SK-N-SH (cell line): Measurements from ENCODE around the gene CEP131. TPM values are rescaled to one million over a fixed set of nuclear protein-coding genes. Genes with fewer than 3 reads are reported as not detected.

Source experiments
- CTCF ChIA-PET: fragments of 300-600, 350-600 bp; formaldehyde crosslinking; extraction: SDS; loops from one replicate; lab custom pipeline; 2021; lab: Yijun Ruan, JAX
- POLR2A ChIA-PET: fragments of 350-600 bp; sonication (Branson Sonifier 250); formaldehyde crosslinking; extraction: SDS; loops from one replicate; lab custom pipeline; 2020; ENCODE audit warnings: antibody characterized with exemption, inconsistent platforms; lab: Yijun Ruan, JAX
- DNase-seq: peaks from one replicate; pipeline ENCODE4 v3.0.0; 2012
- H2AFZ ChIP-seq: fragments of 200-600 bp; sonication (generic); 2 replicates; pipeline ENCODE4 v1.8.1; 2016; ENCODE audit warnings: antibody characterized with exemption, mild to moderate bottlenecking, low read depth
- H3F3A ChIP-seq: fragments of 200-600 bp; sonication (generic); replicated peaks from 2 replicates; pipeline ENCODE3; 2016; ENCODE audit warnings: antibody characterized with exemption, mild to moderate bottlenecking; ENCODE audit not compliant: insufficient read depth
- H3K27ac ChIP-seq, 2 experiments: fragments of 200-500 bp in 1 of 2; fragments of 200-600 bp in 1 of 2; sonication (Bioruptor generic) in 1 of 2; sonication (generic), shearing (Covaris generic) in 1 of 2; 2 replicates each; pipeline versions ENCODE4 v1.5.1 to v1.6.1; 2014 to 2016; ENCODE audit warnings: low read depth in 2 of 2, inconsistent platforms in 1 of 2, low read length in 1 of 2, mild to moderate bottlenecking in 1 of 2, mixed read lengths in 1 of 2
- H3K27me3 ChIP-seq: fragments of 200-600 bp; sonication (generic), shearing (Covaris generic); 2 replicates; pipeline ENCODE4 v1.6.1; 2016; ENCODE audit warnings: mixed run types; ENCODE audit not compliant: insufficient read depth
- H3K36me3 ChIP-seq, 2 experiments: fragments of 200-500 bp in 1 of 2; fragments of 200-600 bp in 1 of 2; sonication (Bioruptor generic) in 1 of 2; sonication (generic) in 1 of 2; replicated peaks in 1 of 2; 2 replicates each; pipeline versions ENCODE3 to v1.5.1; 2014 to 2016; ENCODE audit warnings: low read length in 1 of 2, mild to moderate bottlenecking in 1 of 2; ENCODE audit not compliant: insufficient read depth in 2 of 2, control insufficient read depth in 1 of 2
- H3K4me1 ChIP-seq, 2 experiments: fragments of 200-500 bp in 1 of 2; fragments of 200-600 bp in 1 of 2; sonication (Bioruptor generic) in 1 of 2; sonication (generic), shearing (Covaris generic) in 1 of 2; 2 replicates each; pipeline versions ENCODE4 v1.5.1 to v1.6.1; 2014 to 2016; ENCODE audit warnings: low read depth in 1 of 2, low read length in 1 of 2, mixed run types in 1 of 2; ENCODE audit not compliant: insufficient read depth in 2 of 2, control insufficient read depth in 1 of 2
- H3K4me2 ChIP-seq: fragments of 200-600 bp; sonication (generic), shearing (Covaris generic); 2 replicates; pipeline ENCODE4 v1.6.1; 2017; ENCODE audit warnings: mixed run types
- H3K4me3 ChIP-seq, 2 experiments: fragments of 200-500 bp in 1 of 2; fragments of 200-600 bp in 1 of 2; sonication (Bioruptor generic) in 1 of 2; sonication (generic), shearing (Covaris generic) in 1 of 2; 2 replicates each; pipeline versions ENCODE4 v1.5.1 to v1.8.1; 2014 to 2016; ENCODE audit warnings: low read depth in 2 of 2, inconsistent platforms in 1 of 2, low read length in 1 of 2, mild to moderate bottlenecking in 1 of 2, mixed read lengths in 1 of 2, moderate library complexity in 1 of 2
- H3K79me2 ChIP-seq: fragments of 200-600 bp; sonication (generic); 2 replicates; pipeline ENCODE4 v1.8.1; 2017; ENCODE audit warnings: mild to moderate bottlenecking; ENCODE audit not compliant: insufficient read depth
- H3K9ac ChIP-seq: fragments of 200-600 bp; sonication (generic); 2 replicates; pipeline ENCODE4 v1.6.1; 2017; ENCODE audit warnings: mixed run types
- H3K9me2 ChIP-seq: fragments of 200-600 bp; sonication (generic); 2 replicates; pipeline ENCODE4 v1.6.1; 2017; ENCODE audit warnings: mixed run types
- H3K9me3 ChIP-seq: fragments of 200-600 bp; sonication (generic); 2 replicates; pipeline ENCODE4 v1.6.1; 2017; ENCODE audit warnings: mixed run types, mild to moderate bottlenecking, moderate library complexity
- H4K20me1 ChIP-seq: fragments of 200-600 bp; sonication (generic); 2 replicates; pipeline ENCODE4 v1.6.1; 2017; ENCODE audit warnings: mild to moderate bottlenecking, mixed run types; ENCODE audit not compliant: insufficient read depth
- CHD2 ChIP-seq: fragments of 150-350 bp; IDR thresholded peaks from 2 replicates; pipeline ENCODE4 v1.6.1; 2018; ENCODE audit warnings: low read length; ENCODE audit not compliant: partially characterized antibody
- ELF1 ChIP-seq: IDR thresholded peaks from 2 replicates; pipeline ENCODE4 v1.4.0; 2012
- MXI1 ChIP-seq: IDR thresholded peaks from 2 replicates; pipeline ENCODE4 v1.6.1; 2012; ENCODE audit warnings: mild to moderate bottlenecking, low read depth, low read length, improper control_type of control experiment
- RAD21 ChIP-seq: IDR thresholded peaks from 2 replicates; pipeline ENCODE4 v1.6.1; 2012; ENCODE audit warnings: mild to moderate bottlenecking, low read length
- RCOR1 ChIP-seq: fragments of 150-350 bp; IDR thresholded peaks from 2 replicates; pipeline ENCODE4 v1.6.1; 2017; ENCODE audit warnings: antibody characterized with exemption, low read length
- REST ChIP-seq: IDR thresholded peaks from 2 replicates; pipeline ENCODE4 v1.6.1; 2012; ENCODE audit warnings: mild to moderate bottlenecking, low read depth, low read length, moderate library complexity
- SMC3 ChIP-seq: IDR thresholded peaks from 2 replicates; pipeline ENCODE4 v1.6.1; 2012; ENCODE audit warnings: low read depth, low read length, improper control_type of control experiment
- YY1 ChIP-seq: IDR thresholded peaks from 2 replicates; pipeline ENCODE4 v1.4.0; 2012; ENCODE audit warnings: low read depth, mild to moderate bottlenecking
- WGBS: methylation state at CpG from one replicate; pipeline ENCODE4 v1.1.6; 2017; ENCODE audit warnings: low lambda C conversion rate; 5-methylcytosine and 5-hydroxymethylcytosine counted together
- polyA plus RNA-seq, 3 experiments: library from polyadenylated mRNA; depleted of rRNA; stranded (reverse); fragments of >200 nt; gene quantifications; 2 replicates each; pipeline ENCODE4 v1.2.3, GENCODE V29; 2012
- TF ChIP-seq, protein P1 (sequence below): fragments of 200-600 bp; sonication (generic); IDR thresholded peaks from 2 replicates; pipeline ENCODE4 v1.6.1; 2017; ENCODE audit warnings: antibody characterized with exemption, mild to moderate bottlenecking, moderate library complexity
- TF ChIP-seq, protein P2 (sequence below): IDR thresholded peaks from 2 replicates; pipeline ENCODE4; 2012

Gene CEP131
- polyA plus RNA-seq, 1 of the 3 experiments (the other 2 are of a cell fraction): 34.8 TPM

GRCh38 chr17:81253358-81254131, 30.8 kb upstream of the CEP131 start:
- Histone ChIP-seq H3K4me3 (peak overlapping the region in 1 of 2 experiments; percentile 21; a peak in 1 of 4 replicates), H3K27ac (no peak overlapping the region; a peak in 1 of 4 replicates), H3K4me1 (peaks cover 0 to 38% of the 10 kb centered on the region in 2 experiments; a peak in 1 of 4 replicates), H2AFZ (no peak overlapping the region), H4K20me1 (peaks cover 16% of the 10 kb centered on the region), H3K27me3 (no peaks in the 10 kb centered on the region), H3K9me2 (no peaks in the 10 kb centered on the region), H3F3A (no peaks in the 10 kb centered on the region), H3K9ac (no peak overlapping the region), H3K9me3 (no peaks in the 10 kb centered on the region), H3K4me2 (no peak overlapping the region), H3K36me3 (peaks cover 39 to 48% of the 10 kb centered on the region in 2 experiments), H3K79me2 (peaks cover 13% of the 10 kb centered on the region; the same call in 1 of the 2 replicates)
- DNase-seq: peak; percentile 92
- CTCF ChIA-PET: interaction anchor here (0.6 to 11.3 kb wide), 77 partner anchors 8 to 356 kb away, joined by 3 to 140 read pairs (median 4); partner anchors contain the start of genes BAHCC1, CEP131, FAAP100 and NDUFAF8
- POLR2A ChIA-PET: interaction anchor here (1.3 kb wide), 1 partner anchor 231 kb away, joined by 5 read pairs; no protein-coding TSS in a partner anchor
- 72% methylated on average over 19 of the region's 19 CpGs for WGBS
- TF ChIP-seq REST: no peak
- TF ChIP-seq RAD21: peak; percentile 99
- 0 out of 2 replicates have a peak, but pooled peaks have one; percentile 15 for TF ChIP-seq RCOR1
- TF ChIP-seq MXI1: no peak
- no peak for TF ChIP-seq CHD2
- TF ChIP-seq SMC3: peak; percentile 94
- TF ChIP-seq, protein P1, sequence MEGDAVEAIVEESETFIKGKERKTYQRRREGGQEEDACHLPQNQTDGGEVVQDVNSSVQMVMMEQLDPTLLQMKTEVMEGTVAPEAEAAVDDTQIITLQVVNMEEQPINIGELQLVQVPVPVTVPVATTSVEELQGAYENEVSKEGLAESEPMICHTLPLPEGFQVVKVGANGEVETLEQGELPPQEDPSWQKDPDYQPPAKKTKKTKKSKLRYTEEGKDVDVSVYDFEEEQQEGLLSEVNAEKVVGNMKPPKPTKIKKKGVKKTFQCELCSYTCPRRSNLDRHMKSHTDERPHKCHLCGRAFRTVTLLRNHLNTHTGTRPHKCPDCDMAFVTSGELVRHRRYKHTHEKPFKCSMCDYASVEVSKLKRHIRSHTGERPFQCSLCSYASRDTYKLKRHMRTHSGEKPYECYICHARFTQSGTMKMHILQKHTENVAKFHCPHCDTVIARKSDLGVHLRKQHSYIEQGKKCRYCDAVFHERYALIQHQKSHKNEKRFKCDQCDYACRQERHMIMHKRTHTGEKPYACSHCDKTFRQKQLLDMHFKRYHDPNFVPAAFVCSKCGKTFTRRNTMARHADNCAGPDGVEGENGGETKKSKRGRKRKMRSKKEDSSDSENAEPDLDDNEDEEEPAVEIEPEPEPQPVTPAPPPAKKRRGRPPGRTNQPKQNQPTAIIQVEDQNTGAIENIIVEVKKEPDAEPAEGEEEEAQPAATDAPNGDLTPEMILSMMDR: peak; percentile 92
- no peak for TF ChIP-seq ELF1
- TF ChIP-seq YY1: no peak
- TF ChIP-seq, protein P2, sequence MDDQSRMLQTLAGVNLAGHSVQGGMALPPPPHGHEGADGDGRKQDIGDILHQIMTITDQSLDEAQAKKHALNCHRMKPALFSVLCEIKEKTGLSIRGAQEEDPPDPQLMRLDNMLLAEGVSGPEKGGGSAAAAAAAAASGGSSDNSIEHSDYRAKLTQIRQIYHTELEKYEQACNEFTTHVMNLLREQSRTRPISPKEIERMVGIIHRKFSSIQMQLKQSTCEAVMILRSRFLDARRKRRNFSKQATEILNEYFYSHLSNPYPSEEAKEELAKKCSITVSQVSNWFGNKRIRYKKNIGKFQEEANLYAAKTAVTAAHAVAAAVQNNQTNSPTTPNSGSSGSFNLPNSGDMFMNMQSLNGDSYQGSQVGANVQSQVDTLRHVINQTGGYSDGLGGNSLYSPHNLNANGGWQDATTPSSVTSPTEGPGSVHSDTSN: no peak
